Middle frontal gyrus (tissue), 1 donor: ENCODE data around the gene TAPBP.
"Not testable (repeated sequence)": the region's sequence is repeated elsewhere in the genome, so short reads cannot be mapped to it uniquely, and the experiment has no call there.

Experiments used
- DNase-seq: peaks from one replicate; pipeline ENCODE4 v3.0.0-alpha.2; 2015; ENCODE audit warnings: low spot score; ENCODE audit errors: extremely low spot score

Gene TAPBP

GRCh38 chr6:33277663-33278391 lies 36.1 kb downstream of the TAPBP start:
- no peak for DNase-seq

GRCh38 chr6:33276864-33277662 lies 36.8 kb downstream of the TAPBP start, which contains the start of gene B3GALT4:
Gene B3GALT4, plus strand, starts transcription at chr6:33277123. Its CDS starts 297 bp downstream, at chr6:33277420.
- peak; percentile 6 for DNase-seq

- no peak for DNase-seq
Measured at GRCh38 chr6:33276581-33276863, 37.4 kb downstream of the TAPBP start.

- not testable (repeated sequence) for DNase-seq
Measured at GRCh38 chr6:33275795-33276580, 37.9 kb downstream of the TAPBP start.

- no peak for DNase-seq
Measured at GRCh38 chr6:33273924-33274902, 39.7 kb downstream of the TAPBP start.

- DNase-seq, result no peak
Measured at GRCh38 chr6:33273129-33273923, 40.6 kb downstream of the TAPBP start.

DNA sequence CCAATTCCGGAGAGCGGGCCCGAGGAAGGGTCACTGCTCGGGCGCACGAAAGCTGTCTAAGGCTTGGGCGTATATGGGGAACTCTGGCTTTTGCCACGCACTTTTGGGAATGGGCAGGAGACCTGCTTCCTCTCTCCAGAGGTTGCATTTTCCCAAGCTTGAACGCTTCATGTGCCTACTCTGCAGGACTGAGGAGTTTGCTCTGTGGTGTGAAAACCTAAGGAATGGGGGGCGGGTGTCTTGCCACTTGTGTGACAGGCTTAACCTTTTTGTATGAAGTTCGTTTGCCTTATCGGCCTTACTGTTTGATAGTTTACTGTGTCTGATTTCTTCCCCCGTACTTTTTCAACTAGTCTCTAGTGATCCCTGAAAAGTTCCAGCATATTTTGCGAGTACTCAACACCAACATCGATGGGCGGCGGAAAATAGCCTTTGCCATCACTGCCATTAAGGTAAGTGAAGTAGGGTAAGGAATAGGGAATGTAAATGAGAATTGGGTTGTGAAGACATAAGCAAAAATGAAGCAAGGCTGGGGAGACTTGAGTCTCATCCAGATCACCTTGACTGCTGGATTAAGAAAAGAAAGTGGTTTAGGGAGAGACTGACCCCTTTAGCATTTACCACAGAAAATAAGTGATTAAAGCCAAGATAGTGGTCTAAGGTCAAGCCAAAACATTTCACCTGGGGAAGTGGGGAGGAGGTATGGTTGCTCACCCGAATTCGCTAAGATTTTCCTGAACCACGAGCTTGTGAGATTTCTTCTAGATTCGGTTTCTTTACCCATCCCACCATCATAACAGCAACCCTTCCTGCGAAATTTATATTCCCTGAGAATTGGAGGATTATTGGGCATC lies 41.4 kb downstream of the TAPBP start:
- DNase-seq, result no peak

- DNase-seq, result peak; percentile 99
Measured at GRCh38 chr6:33271468-33272274, 42.2 kb downstream of the TAPBP start, which contains the start of the genes RPS18 and VPS52. Gene RPS18, plus strand, starts transcription at chr6:33272075. Its CDS starts 45 bp downstream, at chr6:33272120. Gene VPS52, minus strand, starts transcription at chr6:33271876. Its CDS starts 201 bp downstream, at chr6:33271675.

DNA sequence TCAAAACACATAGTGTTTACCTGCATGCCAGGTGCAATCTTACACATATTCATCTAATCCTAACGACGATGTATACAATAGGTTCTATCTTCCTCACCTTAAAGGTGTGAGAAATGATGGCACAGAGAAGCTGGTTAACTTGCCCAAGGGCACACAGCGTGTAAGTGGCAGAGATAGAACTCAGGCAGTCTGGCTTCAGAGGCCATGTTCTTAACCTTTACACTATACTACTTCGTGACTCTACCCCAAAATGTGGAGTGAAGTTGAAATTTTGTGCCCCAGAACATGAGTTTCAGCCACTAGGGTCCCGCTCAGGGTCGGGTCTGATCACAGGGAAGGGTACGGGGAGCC lies 42.8 kb downstream of the TAPBP start:
- no peak for DNase-seq

- no peak for DNase-seq
Measured at GRCh38 chr6:33264015-33264414, 49.9 kb downstream of the TAPBP start.

GRCh38 chr6:33262490-33262889 lies 51.4 kb downstream of the TAPBP start:
- not testable (repeated sequence) for DNase-seq

GRCh38 chr6:33259032-33259431 lies 54.8 kb downstream of the TAPBP start:
- no peak for DNase-seq

- DNase-seq, result no peak
Measured at GRCh38 chr6:33254591-33254990, 59.3 kb downstream of the TAPBP start.

DNA sequence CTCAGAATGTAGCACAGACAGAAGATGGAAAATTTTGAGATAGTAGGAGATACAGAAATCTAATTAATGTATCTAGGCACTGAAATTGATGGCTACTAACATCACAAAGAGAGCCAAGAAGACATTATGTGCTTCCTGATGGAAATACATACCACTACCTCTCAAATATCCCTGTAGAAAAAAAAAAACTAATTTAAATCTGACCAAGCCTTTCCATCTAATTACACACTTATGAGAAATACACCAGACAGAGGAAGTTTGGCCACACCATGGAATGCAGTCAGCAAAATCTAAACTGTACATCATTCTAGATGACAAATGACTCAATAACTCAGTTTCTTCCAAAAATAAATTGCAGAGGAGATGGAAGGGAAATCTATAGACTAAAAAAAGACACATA lies 61.1 kb downstream of the TAPBP start:
- DNase-seq, result no peak

DNA sequence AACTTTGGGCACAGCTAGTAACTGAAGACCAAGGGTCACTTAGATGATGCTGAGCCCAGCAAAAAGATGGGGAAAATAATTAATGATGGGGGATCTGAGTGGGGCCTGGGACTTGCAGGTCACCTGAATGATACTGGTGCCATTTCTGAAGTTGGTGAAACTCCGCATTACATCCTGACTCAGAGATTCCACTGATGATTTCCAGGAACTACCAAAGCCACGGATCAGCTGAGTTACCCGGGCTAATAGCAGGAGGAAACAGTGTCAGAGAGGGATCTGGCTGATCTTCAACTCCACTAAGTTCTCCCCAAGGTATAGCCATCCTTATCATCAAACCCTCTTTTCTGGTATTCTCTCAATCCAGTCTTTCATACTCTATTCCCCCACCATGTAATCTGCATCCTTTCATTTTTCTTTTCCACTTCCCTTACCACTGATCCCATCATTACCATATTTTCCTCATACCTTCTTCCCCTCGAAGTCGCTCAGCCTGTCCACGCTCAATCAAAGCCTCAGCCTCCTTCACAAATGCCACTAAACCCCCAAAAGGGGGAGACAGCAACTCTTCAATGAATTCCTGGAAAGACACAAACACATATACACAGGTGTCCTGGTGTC lies 62.4 kb downstream of the TAPBP start:
- no peak for DNase-seq

DNA sequence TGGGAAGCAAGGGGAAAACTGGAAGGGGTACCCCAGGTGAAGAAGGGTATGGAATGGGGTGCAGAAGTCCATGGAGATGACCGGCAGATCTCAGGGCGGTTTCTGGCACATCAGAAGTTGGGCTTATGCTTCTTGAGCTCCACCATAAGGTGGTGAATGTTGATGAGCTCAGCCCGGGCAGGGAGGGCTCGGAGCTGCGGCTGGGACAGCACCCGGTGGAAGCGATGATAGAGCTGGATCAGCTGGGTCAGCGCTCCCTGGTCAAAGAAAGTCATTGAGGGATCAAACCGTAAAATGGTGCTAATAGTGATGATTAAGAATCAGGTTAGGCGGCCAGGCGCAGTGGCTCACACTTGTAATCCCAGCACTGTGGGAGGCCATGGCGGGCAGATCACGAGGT lies 63.1 kb downstream of the TAPBP start:
- no peak for DNase-seq

DNA sequence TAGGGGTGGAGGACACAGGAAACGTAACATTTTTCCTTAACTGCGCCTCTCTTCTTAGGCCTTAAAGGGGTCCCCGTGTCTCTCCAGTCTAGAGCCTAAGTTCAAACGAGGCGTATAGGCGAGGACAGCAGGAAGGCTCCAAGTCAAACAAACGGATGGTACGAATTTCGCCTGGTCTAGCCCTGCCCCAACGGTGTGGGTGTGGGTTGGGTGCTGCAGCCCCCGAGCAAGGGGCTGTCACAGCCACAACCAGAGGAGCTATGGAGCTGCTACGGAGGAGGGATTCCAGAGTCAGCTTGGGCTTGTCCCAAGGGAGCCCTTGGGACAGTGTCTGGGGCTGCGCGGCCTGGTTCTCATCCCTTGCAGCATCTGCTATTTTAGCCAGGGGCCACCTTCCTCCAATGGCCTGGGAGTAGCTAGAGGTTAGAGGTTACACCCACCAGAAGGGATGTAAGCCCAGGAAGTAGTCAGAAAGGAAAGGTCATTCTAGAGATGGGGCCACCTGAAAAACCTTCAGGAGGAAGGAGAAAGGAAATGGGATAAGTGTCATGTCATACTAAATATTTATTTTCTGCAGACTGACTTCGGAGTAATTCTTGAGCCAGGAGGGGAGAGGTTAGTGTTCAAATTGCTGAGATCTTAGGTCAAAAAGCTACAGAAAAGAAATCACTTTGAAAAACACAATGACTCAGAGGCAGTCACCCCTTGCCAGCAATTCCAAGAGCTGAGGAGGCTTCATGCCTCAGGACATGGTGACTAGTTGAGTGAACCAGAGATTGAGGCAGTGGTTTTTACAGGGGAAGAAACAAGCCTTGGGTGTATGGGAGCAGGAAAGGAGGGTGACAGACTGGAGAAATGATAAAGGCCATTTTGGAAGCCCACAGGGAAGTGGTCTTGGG lies 63.9 kb downstream of the TAPBP start:
- DNase-seq, result no peak
